ENCODE results near the gene TNMD.

Gene TNMD

GRCh38 chrX:100647095-100647494, 62.4 kb downstream of the TNMD start:
- H4K12ac ChIP-seq (ENCODE audit: low read depth, low read length): no peak overlapping the region
- H4K8ac ChIP-seq (ENCODE audit: low read depth, low read length): no peak overlapping the region
- no peak overlapping the region for H2BK12ac ChIP-seq (ENCODE audit: low read length)
- no peaks in the 10 kb centered on the region for H3K36me3 ChIP-seq (ENCODE audit: control insufficient read depth in 1 of 2, insufficient read depth in 2 of 2, low read length in 2 of 2)
- no peak overlapping the region for H3K4me2 ChIP-seq (ENCODE audit: low read length)
- H3K14ac ChIP-seq (ENCODE audit: low read length): no peak overlapping the region
- no peak overlapping the region for H2AFZ ChIP-seq (ENCODE audit: insufficient read depth, low read length, poor library complexity)
- H3K4ac ChIP-seq (ENCODE audit: low read depth, low read length): no peak overlapping the region
- H2BK120ac ChIP-seq (ENCODE audit: insufficient read depth, low read length, poor library complexity): no peak overlapping the region
- no peaks in the 10 kb centered on the region for H3K79me2 ChIP-seq (ENCODE audit: control insufficient read depth, insufficient read depth, low read length, poor library complexity)
- peak in 1 of 2 donors; percentile 5 for DNase-seq
- H3K27me3 ChIP-seq (ENCODE audit: insufficient read depth, low read length): no peaks in the 10 kb centered on the region
- H3K27ac ChIP-seq (ENCODE audit: low read depth, low read length): no peak overlapping the region
- H3K9me3 ChIP-seq (ENCODE audit: insufficient read depth, low read depth, low read length): no peaks in the 10 kb centered on the region
- no peak overlapping the region for H2BK5ac ChIP-seq (ENCODE audit: low read depth, low read length, poor library complexity)
- no peak overlapping the region for H3K23ac ChIP-seq (ENCODE audit: low read length)
- H3K4me3 ChIP-seq (ENCODE audit: low read depth, low read length): no peak overlapping the region
- no peak overlapping the region for H3K9ac ChIP-seq (ENCODE audit: low read length)
- WGBS (ENCODE audit: extremely low coverage, insufficient coverage, insufficient read length): no CpG with 5 or more reads among the region's 1 CpG
- peaks cover 3 to 10% of the 10 kb centered on the region in 2 experiments for H3K4me1 ChIP-seq (ENCODE audit: control insufficient read depth in 1 of 2, insufficient read depth in 2 of 2, low read length in 2 of 2)
- H3K79me1 ChIP-seq (ENCODE audit: low read length): no peaks in the 10 kb centered on the region
- no peak overlapping the region for H4K91ac ChIP-seq (ENCODE audit: low read depth, low read length)
- H2AK5ac ChIP-seq (ENCODE audit: low read length): no peak overlapping the region
- H3K18ac ChIP-seq (ENCODE audit: low read length): no peak overlapping the region

- Histone ChIP-seq H3K27ac (ENCODE audit: low read depth, low read length) (no peak overlapping the region), H3K9ac (ENCODE audit: low read length) (no peak overlapping the region), H2BK120ac (ENCODE audit: insufficient read depth, low read length, poor library complexity) (no peak overlapping the region), H2BK5ac (ENCODE audit: low read depth, low read length, poor library complexity) (no peak overlapping the region), H3K23ac (ENCODE audit: low read length) (no peak overlapping the region), H2AFZ (ENCODE audit: insufficient read depth, low read length, poor library complexity) (no peak overlapping the region), H4K8ac (ENCODE audit: low read depth, low read length) (no peak overlapping the region), H2AK5ac (ENCODE audit: low read length) (no peak overlapping the region), H3K18ac (ENCODE audit: low read length) (no peak overlapping the region), H3K14ac (ENCODE audit: low read length) (no peak overlapping the region), H3K9me3 (ENCODE audit: insufficient read depth, low read depth, low read length) (no peaks in the 10 kb centered on the region), H3K27me3 (ENCODE audit: insufficient read depth, low read length) (no peaks in the 10 kb centered on the region), H3K4me3 (ENCODE audit: low read depth, low read length) (no peak overlapping the region), H3K4ac (ENCODE audit: low read depth, low read length) (no peak overlapping the region), H4K12ac (ENCODE audit: low read depth, low read length) (no peak overlapping the region), H3K4me2 (ENCODE audit: low read length) (no peak overlapping the region), H4K91ac (ENCODE audit: low read depth, low read length) (no peak overlapping the region), H3K36me3 (ENCODE audit: control insufficient read depth in 1 of 2, insufficient read depth in 2 of 2, low read length in 2 of 2) (no peaks in the 10 kb centered on the region), H2BK12ac (ENCODE audit: low read length) (no peak overlapping the region), H3K79me2 (ENCODE audit: control insufficient read depth, insufficient read depth, low read length, poor library complexity) (no peaks in the 10 kb centered on the region), H3K79me1 (ENCODE audit: low read length) (no peaks in the 10 kb centered on the region), H3K4me1 (ENCODE audit: control insufficient read depth in 1 of 2, insufficient read depth in 2 of 2, low read length in 2 of 2) (peaks cover 3 to 10% of the 10 kb centered on the region in 2 experiments)
- no peak for DNase-seq
- no CpG with 5 or more reads among the region's 2 CpGs for WGBS (ENCODE audit: extremely low coverage, insufficient coverage, insufficient read length)
Measured at GRCh38 chrX:100647739-100648138, 63.0 kb downstream of the TNMD start.

- Histone ChIP-seq H2BK5ac (ENCODE audit: low read depth, low read length, poor library complexity) (no peak overlapping the region), H3K4me2 (ENCODE audit: low read length) (no peak overlapping the region), H3K9ac (ENCODE audit: low read length) (no peak overlapping the region), H4K8ac (ENCODE audit: low read depth, low read length) (no peak overlapping the region), H3K4me1 (ENCODE audit: control insufficient read depth in 1 of 2, insufficient read depth in 2 of 2, low read length in 2 of 2) (peaks cover 3 to 10% of the 10 kb centered on the region in 2 experiments), H2BK12ac (ENCODE audit: low read length) (no peak overlapping the region), H3K23ac (ENCODE audit: low read length) (no peak overlapping the region), H3K14ac (ENCODE audit: low read length) (no peak overlapping the region), H2AFZ (ENCODE audit: insufficient read depth, low read length, poor library complexity) (no peak overlapping the region), H3K4me3 (ENCODE audit: low read depth, low read length) (no peak overlapping the region), H3K18ac (ENCODE audit: low read length) (no peak overlapping the region), H3K36me3 (ENCODE audit: control insufficient read depth in 1 of 2, insufficient read depth in 2 of 2, low read length in 2 of 2) (no peaks in the 10 kb centered on the region), H3K79me1 (ENCODE audit: low read length) (no peaks in the 10 kb centered on the region), H3K27me3 (ENCODE audit: insufficient read depth, low read length) (no peaks in the 10 kb centered on the region), H2BK120ac (ENCODE audit: insufficient read depth, low read length, poor library complexity) (no peak overlapping the region), H4K91ac (ENCODE audit: low read depth, low read length) (no peak overlapping the region), H3K4ac (ENCODE audit: low read depth, low read length) (no peak overlapping the region), H4K12ac (ENCODE audit: low read depth, low read length) (no peak overlapping the region), H3K79me2 (ENCODE audit: control insufficient read depth, insufficient read depth, low read length, poor library complexity) (no peaks in the 10 kb centered on the region), H3K9me3 (ENCODE audit: insufficient read depth, low read depth, low read length) (no peaks in the 10 kb centered on the region), H2AK5ac (ENCODE audit: low read length) (no peak overlapping the region), H3K27ac (ENCODE audit: low read depth, low read length) (no peak overlapping the region)
- peak in 1 of 2 donors; percentile 6 for DNase-seq
- WGBS (ENCODE audit: extremely low coverage, insufficient coverage, insufficient read length): no CpG with 5 or more reads among the region's 8 CpGs
Measured at GRCh38 chrX:100648458-100649417, 64.0 kb downstream of the TNMD start.
